HG03196 (cell line): ENCODE measurements around the gene DAPK2.
"Not testable (repeated sequence)": the region's sequence is repeated elsewhere in the genome, so short reads cannot be mapped to it uniquely, and the experiment has no call there.

Experiments used
- ATAC-seq: cut with Tn5 transposase; IDR thresholded peaks from one replicate; pipeline ENCODE4 v1.9.1; 2021; ENCODE audit not compliant: unreplicated experiment

DAPK2 gene

GRCh38 chr15:64058279-64058678 lies 12.0 kb upstream of the DAPK2 start:
- ATAC-seq, result no peak

- not testable (repeated sequence) for ATAC-seq
These were observed 7.4 kb upstream of the DAPK2 start for GRCh38 chr15:64053674-64054073.

- no peak for ATAC-seq
These were observed 6.7 kb upstream of the DAPK2 start for GRCh38 chr15:64052925-64053491.

GRCh38 chr15:64051407-64052259 lies 5.3 kb upstream of the DAPK2 start:
- ATAC-seq, result no peak

GRCh38 chr15:64051093-64051402 lies 4.8 kb upstream of the DAPK2 start:
- ATAC-seq, result no peak

- no peak for ATAC-seq
These were observed 4.2 kb upstream of the DAPK2 start for GRCh38 chr15:64050281-64051092.

- no peak for ATAC-seq
These were observed 2.6 kb upstream of the DAPK2 start for GRCh38 chr15:64048781-64049460.

GRCh38 chr15:64045774-64046420 lies 388 bp downstream of the DAPK2 start:
- ATAC-seq, result no peak

GRCh38 chr15:64045101-64045435 lies 1.2 kb downstream of the DAPK2 start:
- no peak for ATAC-seq

GRCh38 chr15:64044300-64045100 lies 1.8 kb downstream of the DAPK2 start:
- ATAC-seq, result no peak

- ATAC-seq, result no peak
These were observed 7.2 kb downstream of the DAPK2 start for GRCh38 chr15:64038878-64039610.

- ATAC-seq, result no peak
These were observed 8.3 kb downstream of the DAPK2 start for GRCh38 chr15:64037966-64038365.

GRCh38 chr15:64037116-64037515 lies 9.2 kb downstream of the DAPK2 start:
- no peak for ATAC-seq

GRCh38 chr15:64035525-64035924 lies 10.8 kb downstream of the DAPK2 start:
- ATAC-seq, result no peak

- ATAC-seq, result no peak
These were observed 11.8 kb downstream of the DAPK2 start for GRCh38 chr15:64034519-64034918.

- ATAC-seq, result no peak
These were observed 14.0 kb downstream of the DAPK2 start for GRCh38 chr15:64032329-64032728.

GRCh38 chr15:64030123-64030522 lies 16.2 kb downstream of the DAPK2 start:
- ATAC-seq, result no peak

- ATAC-seq, result no peak
These were observed 16.7 kb downstream of the DAPK2 start for GRCh38 chr15:64029633-64030032.

GRCh38 chr15:64029110-64029509 lies 17.2 kb downstream of the DAPK2 start:
- ATAC-seq, result no peak

- no peak for ATAC-seq
These were observed 19.7 kb downstream of the DAPK2 start for GRCh38 chr15:64026591-64026990.
